ENCODE measurements around the gene ADGRD2. TPM values are rescaled to one million over a fixed set of nuclear protein-coding genes. Genes with fewer than 3 reads are reported as not detected.

The ADGRD2 gene
- total RNA-seq, 1 experiment from 2014 or later: not detected

GRCh38 chr9:124443625-124444024 lies 6.6 kb upstream of the ADGRD2 start (continued):
- TF ChIP-seq, protein P1, sequence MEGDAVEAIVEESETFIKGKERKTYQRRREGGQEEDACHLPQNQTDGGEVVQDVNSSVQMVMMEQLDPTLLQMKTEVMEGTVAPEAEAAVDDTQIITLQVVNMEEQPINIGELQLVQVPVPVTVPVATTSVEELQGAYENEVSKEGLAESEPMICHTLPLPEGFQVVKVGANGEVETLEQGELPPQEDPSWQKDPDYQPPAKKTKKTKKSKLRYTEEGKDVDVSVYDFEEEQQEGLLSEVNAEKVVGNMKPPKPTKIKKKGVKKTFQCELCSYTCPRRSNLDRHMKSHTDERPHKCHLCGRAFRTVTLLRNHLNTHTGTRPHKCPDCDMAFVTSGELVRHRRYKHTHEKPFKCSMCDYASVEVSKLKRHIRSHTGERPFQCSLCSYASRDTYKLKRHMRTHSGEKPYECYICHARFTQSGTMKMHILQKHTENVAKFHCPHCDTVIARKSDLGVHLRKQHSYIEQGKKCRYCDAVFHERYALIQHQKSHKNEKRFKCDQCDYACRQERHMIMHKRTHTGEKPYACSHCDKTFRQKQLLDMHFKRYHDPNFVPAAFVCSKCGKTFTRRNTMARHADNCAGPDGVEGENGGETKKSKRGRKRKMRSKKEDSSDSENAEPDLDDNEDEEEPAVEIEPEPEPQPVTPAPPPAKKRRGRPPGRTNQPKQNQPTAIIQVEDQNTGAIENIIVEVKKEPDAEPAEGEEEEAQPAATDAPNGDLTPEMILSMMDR (IDR thresholded peaks at IDR 0.05 in 2 of 3, conservative IDR thresholded peaks at IDR 0.05 in 1 of 3; ENCODE audit: borderline replicate concordance in 1 of 3, insufficient read depth in 1 of 3, low read depth in 2 of 3, low read length in 2 of 3): no peak
- TF ChIP-seq SP1 (IDR thresholded peaks at IDR 0.05; ENCODE audit: low read depth): no peak
- TF ChIP-seq SIN3A (IDR thresholded peaks at IDR 0.05; ENCODE audit: low read depth): no peak
- TF ChIP-seq ZFX (IDR thresholded peaks at IDR 0.05): no peak
- no peak for TF ChIP-seq CBX3 (IDR thresholded peaks at IDR 0.05; ENCODE audit: low read depth)
- no peak for TF ChIP-seq ZNF274 (IDR thresholded peaks at IDR 0.05; ENCODE audit: low read depth, low read length)
- TF ChIP-seq SRF (IDR thresholded peaks at IDR 0.05; ENCODE audit: low read depth): no peak
- no peak for TF ChIP-seq RAD21 (IDR thresholded peaks at IDR 0.05; ENCODE audit: low read depth)
- no peak for TF ChIP-seq FOSL1 (IDR thresholded peaks at IDR 0.05; ENCODE audit: low read depth)
- no peak for TF ChIP-seq POLR2AphosphoS5 (IDR thresholded peaks at IDR 0.05; ENCODE audit: low read depth, low read length)
- no peak for TF ChIP-seq EGR1 (IDR thresholded peaks at IDR 0.05; ENCODE audit: low read depth)
- no peak for TF ChIP-seq ELF1 (IDR thresholded peaks at IDR 0.05; ENCODE audit: borderline replicate concordance, low read depth)
- TF ChIP-seq TCF7L2 (IDR thresholded peaks at IDR 0.05; ENCODE audit: borderline replicate concordance, extremely low read depth, insufficient read depth, insufficient read length): no peak
- no peak for TF ChIP-seq JUND (IDR thresholded peaks at IDR 0.05)

DNA sequence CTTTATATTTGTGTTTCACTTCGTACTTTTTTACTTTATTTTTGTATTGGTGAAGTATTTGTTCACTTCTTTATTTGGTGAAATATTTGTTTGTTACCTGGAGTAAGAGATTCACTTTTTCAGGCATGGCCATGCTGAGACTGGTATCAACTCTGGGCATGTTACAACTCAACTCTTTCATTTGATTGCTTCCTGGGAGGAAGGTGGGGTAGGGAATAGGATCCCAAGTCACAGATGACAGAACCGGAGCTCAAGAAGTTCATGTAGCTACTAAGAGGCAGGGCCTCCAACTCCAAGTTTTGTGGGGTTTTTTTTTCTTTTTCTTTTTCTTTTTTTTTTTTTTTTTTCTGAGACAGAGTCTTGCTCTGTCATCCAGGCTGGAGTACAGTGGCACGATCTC lies 6.1 kb upstream of the ADGRD2 start:
- intact Hi-C loops (cut with micrococcal nuclease): no loop called here
- Histone ChIP-seq H3K79me2 (ENCODE audit: insufficient read depth, low read length) (no peaks in the 10 kb centered on the region), H3K4me1 (ENCODE audit: control insufficient read depth in 1 of 2, insufficient read depth in 2 of 2, low read length in 2 of 2) (peaks cover 13 to 28% of the 10 kb centered on the region in 2 experiments; a peak in 3 of 4 replicates), H3K9me2 (ENCODE audit: insufficient read depth) (no peaks in the 10 kb centered on the region), H2AFZ (ENCODE audit: low read depth, low read length, poor library complexity, severe bottlenecking) (no peak overlapping the region), H3K4me3 (replicated peaks in 1 of 2; ENCODE audit: low read depth in 1 of 2, low read length in 2 of 2) (no peak overlapping the region), H4K20me1 (ENCODE audit: insufficient read depth) (no peaks in the 10 kb centered on the region), H3K4me2 (ENCODE audit: low read length) (no peak overlapping the region), H3K27ac (ENCODE audit: low read depth, low read length) (no peak overlapping the region), H3K9me3 (ENCODE audit: control insufficient read depth in 1 of 2, insufficient read depth in 1 of 2, low read depth in 1 of 2, low read length in 2 of 2) (no peaks in the 10 kb centered on the region), H3K27me3 (ENCODE audit: insufficient read depth, low read length) (no peaks in the 10 kb centered on the region), H3K9ac (ENCODE audit: low read length) (no peak overlapping the region), H3K36me3 (ENCODE audit: control insufficient read depth in 1 of 2, insufficient read depth in 2 of 2, low read length in 2 of 2) (no peaks in the 10 kb centered on the region)
- TF ChIP-seq EZH2 (IDR thresholded peaks at IDR 0.05): no peak
- no peak for TF ChIP-seq EGR1 (IDR thresholded peaks at IDR 0.05; ENCODE audit: low read depth)
- ChIA-PET POLR2A (no interaction called here), CTCF (no interaction called here), RAD21 (ENCODE audit: low non-redundant PET in 1 of 2, low total read pairs in 2 of 2, uncharacterized antibody in 2 of 2, unreplicated experiment in 2 of 2) (no interaction called here)
- ATAC-seq (no peak), DNase-seq (ENCODE audit: low read depth, low spot score) (no peak)
- no TSS peak for BruUV-seq (replicated peaks)

Measured in HCT116 (cell line).